Measurements from ENCODE around the gene PRKCA.
"Not testable (repeated sequence)": the region's sequence is repeated elsewhere in the genome, so short reads cannot be mapped to it uniquely, and the experiment has no call there.

Gene PRKCA

DNA sequence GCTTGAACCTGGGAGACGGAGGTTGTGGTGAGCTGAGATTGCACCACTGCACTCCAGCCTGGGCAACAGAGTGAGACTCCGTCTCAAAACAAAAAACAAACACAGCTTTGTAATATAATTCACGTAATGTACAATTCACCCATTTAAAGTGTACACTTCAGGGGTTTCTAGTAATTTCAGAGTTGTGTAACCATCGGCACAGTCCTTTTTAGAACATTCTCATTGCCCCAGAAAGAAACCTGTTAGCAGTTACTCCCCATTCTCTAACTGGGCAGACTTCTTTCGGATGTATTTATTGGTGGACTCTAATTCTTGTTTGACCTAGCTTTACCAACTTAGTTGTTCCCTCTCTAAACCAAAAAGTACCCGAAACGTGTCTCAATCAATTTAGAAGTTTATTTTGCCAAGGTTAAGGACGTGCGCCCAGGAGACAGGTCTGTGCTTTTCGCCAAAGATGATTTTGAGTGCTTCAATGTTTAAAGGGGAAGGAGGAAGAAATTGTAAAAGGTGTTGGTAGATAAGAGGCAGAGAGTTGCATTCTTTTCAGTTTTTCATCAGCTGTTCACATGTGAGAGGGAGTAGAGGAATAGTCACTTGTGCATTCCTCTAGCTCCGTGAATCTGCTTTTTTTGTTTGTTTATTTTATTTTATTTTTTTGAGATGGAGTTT lies 175.3 kb downstream of the PRKCA start:
- H3K36me3 ChIP-seq (ENCODE audit: insufficient read depth, low read length) = no peaks in the 10 kb centered on the region
- TF ChIP-seq EZH2 (IDR thresholded peaks at IDR 0.05) (no peak), POLR2AphosphoS5 (IDR thresholded peaks at IDR 0.05; ENCODE audit: borderline replicate concordance, low read depth, low read length) (no peak), FOXP2 (optimal IDR thresholded peaks at IDR 0.05; ENCODE audit: control extremely low read depth, extremely low read length, insufficient read depth) (no peak)
- H3K9ac ChIP-seq (ENCODE audit: insufficient read length) = no peak overlapping the region
- H3K9me3 ChIP-seq (ENCODE audit: low read depth, low read length) = no peaks in the 10 kb centered on the region
- H3K4me3 ChIP-seq = no peak overlapping the region
- no peak for DNase-seq (ENCODE audit: low read depth, low spot score)
- no peak overlapping the region for H3K27ac ChIP-seq

DNA sequence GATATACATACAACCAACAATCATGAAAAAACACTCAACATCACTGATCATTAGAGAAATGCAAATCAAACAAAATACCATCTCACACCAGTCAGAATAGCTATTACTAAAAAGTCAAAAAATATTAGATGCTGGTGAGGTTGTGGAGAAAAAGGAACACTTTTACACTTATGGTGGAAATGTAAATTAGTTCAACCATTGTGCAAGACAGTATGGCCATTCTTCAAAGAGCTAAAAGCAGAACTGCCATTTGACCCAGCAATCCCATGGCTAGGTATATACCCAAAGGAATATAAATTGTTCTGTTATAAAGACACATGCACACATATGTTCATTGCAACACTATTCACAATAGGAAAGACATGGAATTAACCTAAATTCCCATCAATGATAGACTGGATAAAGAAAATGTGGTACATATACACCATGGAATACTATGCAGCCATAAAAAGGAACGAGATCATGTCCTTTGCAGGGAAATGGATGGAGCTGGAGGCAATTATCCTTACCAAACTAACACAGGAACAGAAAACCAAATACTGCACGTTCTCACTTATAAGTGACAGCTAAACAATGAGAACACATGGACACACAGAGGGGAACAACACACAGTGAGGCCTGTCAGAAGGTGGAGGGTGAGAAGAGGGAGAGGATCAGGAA lies 176.9 kb downstream of the PRKCA start:
- not testable (repeated sequence) for H3K36me3 ChIP-seq (ENCODE audit: insufficient read depth, low read length); H3K27ac ChIP-seq; H3K9me3 ChIP-seq (ENCODE audit: low read depth, low read length); DNase-seq (ENCODE audit: low read depth, low spot score); H3K9ac ChIP-seq (ENCODE audit: insufficient read length); H3K4me3 ChIP-seq

DNA sequence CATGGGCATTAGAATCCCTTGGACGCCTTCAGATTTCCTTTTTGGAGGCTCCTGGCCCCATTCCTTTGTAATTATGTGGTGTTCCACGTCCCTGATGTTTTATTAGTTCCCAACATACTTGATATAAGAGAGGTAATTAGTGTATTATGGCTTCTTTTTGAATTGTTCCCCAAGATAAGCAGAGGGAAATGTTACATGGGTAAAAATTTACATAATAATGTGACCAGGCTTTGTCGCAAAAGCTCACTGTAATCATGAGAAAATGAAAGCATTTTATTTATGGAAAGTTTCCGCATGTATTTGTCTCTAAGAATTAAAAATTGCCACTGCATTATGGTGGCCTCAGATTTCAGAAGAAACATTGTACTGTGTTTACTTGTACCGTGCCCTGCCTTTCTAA lies 177.8 kb downstream of the PRKCA start:
- no peak for TF ChIP-seq FOXP2 (optimal IDR thresholded peaks at IDR 0.05; ENCODE audit: control extremely low read depth, extremely low read length, insufficient read depth)
- TF ChIP-seq EZH2 (IDR thresholded peaks at IDR 0.05) = no peak
- no peak for TF ChIP-seq POLR2AphosphoS5 (IDR thresholded peaks at IDR 0.05; ENCODE audit: borderline replicate concordance, low read depth, low read length)
- Histone ChIP-seq H3K9ac (ENCODE audit: insufficient read length) (no peak overlapping the region), H3K36me3 (ENCODE audit: insufficient read depth, low read length) (no peaks in the 10 kb centered on the region), H3K27ac (peak overlapping the region; percentile 34; the same call in 1 of the 2 replicates), H3K4me3 (peak overlapping the region; percentile 15), H3K9me3 (ENCODE audit: low read depth, low read length) (no peaks in the 10 kb centered on the region)
- no peak for DNase-seq (ENCODE audit: low read depth, low spot score)

DNA sequence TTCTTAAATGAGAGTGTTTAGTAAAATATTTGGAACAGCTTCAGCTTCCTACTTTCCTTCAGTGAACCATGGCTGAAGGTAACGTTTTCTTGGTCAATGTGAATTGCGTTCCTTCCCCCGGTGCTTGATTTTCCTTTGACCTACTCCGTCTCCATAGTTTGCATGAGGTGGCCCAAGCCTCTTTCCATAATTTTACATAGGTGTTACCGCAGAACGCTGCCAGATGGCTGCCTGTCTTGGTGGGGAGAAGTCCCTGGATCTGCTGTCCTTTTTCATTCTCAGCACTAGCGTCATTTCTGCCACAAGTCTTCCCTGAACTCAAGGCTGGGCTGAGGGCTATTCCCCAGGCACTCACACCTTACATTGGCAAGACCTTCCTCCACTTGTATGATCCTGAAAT lies 178.4 kb downstream of the PRKCA start:
- no peak overlapping the region; the same call in 1 of the 2 replicates for H3K27ac ChIP-seq
- DNase-seq (ENCODE audit: low read depth, low spot score) = no peak
- H3K9ac ChIP-seq (ENCODE audit: insufficient read length) = no peak overlapping the region
- H3K36me3 ChIP-seq (ENCODE audit: insufficient read depth, low read length) = no peaks in the 10 kb centered on the region
- no peak overlapping the region for H3K4me3 ChIP-seq
- no peak for TF ChIP-seq FOXP2 (optimal IDR thresholded peaks at IDR 0.05; ENCODE audit: control extremely low read depth, extremely low read length, insufficient read depth)
- TF ChIP-seq EZH2 (IDR thresholded peaks at IDR 0.05) = no peak
- TF ChIP-seq POLR2AphosphoS5 (IDR thresholded peaks at IDR 0.05; ENCODE audit: borderline replicate concordance, low read depth, low read length) = no peak
- H3K9me3 ChIP-seq (ENCODE audit: low read depth, low read length) = no peaks in the 10 kb centered on the region

DNA sequence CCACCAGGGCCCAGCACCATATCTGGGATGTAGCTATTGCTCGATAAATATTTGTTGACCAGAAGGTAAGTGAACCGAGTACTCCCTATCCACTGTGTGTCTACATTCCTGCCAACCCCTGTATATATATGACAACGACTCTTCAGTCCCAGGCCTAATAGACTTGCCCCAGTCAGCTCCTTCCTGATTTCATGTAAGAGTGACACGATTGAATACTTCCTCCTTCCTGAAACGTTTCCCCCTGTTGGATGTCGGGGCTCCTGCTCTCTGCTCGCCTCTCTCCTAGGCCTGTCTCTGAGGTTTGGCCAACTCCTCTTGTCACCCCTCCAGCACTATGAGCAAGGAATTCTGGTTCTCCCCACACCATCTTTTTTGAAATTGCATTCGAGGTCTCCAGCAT lies 178.9 kb downstream of the PRKCA start:
- Histone ChIP-seq H3K9ac (ENCODE audit: insufficient read length) (no peak overlapping the region), H3K27ac (no peak overlapping the region), H3K9me3 (ENCODE audit: low read depth, low read length) (no peaks in the 10 kb centered on the region), H3K36me3 (ENCODE audit: insufficient read depth, low read length) (no peaks in the 10 kb centered on the region), H3K4me3 (no peak overlapping the region)
- no peak for DNase-seq (ENCODE audit: low read depth, low spot score)
- TF ChIP-seq EZH2 (IDR thresholded peaks at IDR 0.05) = no peak
- TF ChIP-seq POLR2AphosphoS5 (IDR thresholded peaks at IDR 0.05; ENCODE audit: borderline replicate concordance, low read depth, low read length) = no peak
- no peak for TF ChIP-seq FOXP2 (optimal IDR thresholded peaks at IDR 0.05; ENCODE audit: control extremely low read depth, extremely low read length, insufficient read depth)

DNA sequence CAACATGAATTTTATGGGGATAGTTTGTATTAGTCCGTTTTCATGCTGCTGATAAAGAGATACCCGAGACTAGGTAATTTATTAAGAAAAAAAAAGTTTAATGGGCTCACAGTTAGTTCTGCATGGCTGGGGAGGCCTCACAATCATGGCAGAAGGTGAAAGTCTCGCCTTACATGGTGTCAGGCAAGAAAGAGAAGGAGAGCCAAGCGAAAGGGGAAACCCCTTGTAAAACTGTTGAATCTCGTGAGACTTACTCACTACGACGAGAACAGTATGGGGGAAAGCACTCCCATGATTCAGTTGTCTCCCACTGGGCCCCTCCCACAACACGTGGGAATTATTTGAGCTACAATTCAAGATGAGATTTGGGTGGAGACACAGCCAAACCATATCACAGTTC lies 181.5 kb downstream of the PRKCA start:
- no peak for DNase-seq (ENCODE audit: low read depth, low spot score)
- Histone ChIP-seq H3K27ac (no peak overlapping the region), H3K9ac (ENCODE audit: insufficient read length) (no peak overlapping the region), H3K36me3 (ENCODE audit: insufficient read depth, low read length) (no peaks in the 10 kb centered on the region), H3K9me3 (ENCODE audit: low read depth, low read length) (no peaks in the 10 kb centered on the region), H3K4me3 (no peak overlapping the region)
- TF ChIP-seq EZH2 (IDR thresholded peaks at IDR 0.05) = no peak
- no peak for TF ChIP-seq FOXP2 (optimal IDR thresholded peaks at IDR 0.05; ENCODE audit: control extremely low read depth, extremely low read length, insufficient read depth)
- no peak for TF ChIP-seq POLR2AphosphoS5 (IDR thresholded peaks at IDR 0.05; ENCODE audit: borderline replicate concordance, low read depth, low read length)

DNA sequence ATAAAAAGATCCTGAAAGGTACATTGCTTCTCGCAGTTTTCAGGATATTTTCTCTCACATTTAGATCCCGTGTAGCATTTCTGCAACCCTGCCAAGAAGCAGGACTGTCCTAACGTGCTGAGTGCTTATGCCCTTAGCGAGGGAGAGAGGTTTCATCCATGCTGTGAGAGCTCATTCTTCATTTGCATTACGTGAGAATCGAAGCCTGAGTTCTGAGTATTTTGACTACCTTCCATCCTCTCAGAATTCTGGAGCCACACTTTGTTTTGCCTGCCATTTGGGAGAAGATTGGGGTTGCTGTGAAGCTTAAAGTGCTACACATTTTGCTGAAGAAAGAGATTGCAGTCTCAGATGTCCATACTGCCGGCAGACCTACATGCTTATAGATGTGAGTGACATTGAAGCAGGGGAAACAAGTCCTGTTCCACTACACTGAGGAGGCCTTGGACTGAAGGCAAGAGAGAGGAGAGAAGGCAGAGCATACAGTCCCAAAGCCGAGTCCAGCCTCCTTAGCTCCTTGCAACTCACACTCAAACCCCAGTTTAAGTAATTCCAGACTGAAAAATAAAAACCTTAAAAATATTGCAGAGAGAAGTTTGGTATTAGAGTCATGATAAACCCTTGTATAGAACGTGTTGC lies 183.0 kb downstream of the PRKCA start:
- Histone ChIP-seq H3K9ac (ENCODE audit: insufficient read length) (no peak overlapping the region), H3K36me3 (ENCODE audit: insufficient read depth, low read length) (no peaks in the 10 kb centered on the region), H3K4me3 (no peak overlapping the region), H3K27ac (no peak overlapping the region), H3K9me3 (ENCODE audit: low read depth, low read length) (no peaks in the 10 kb centered on the region)
- TF ChIP-seq EZH2 (IDR thresholded peaks at IDR 0.05) (no peak), FOXP2 (optimal IDR thresholded peaks at IDR 0.05; ENCODE audit: control extremely low read depth, extremely low read length, insufficient read depth) (no peak), POLR2AphosphoS5 (IDR thresholded peaks at IDR 0.05; ENCODE audit: borderline replicate concordance, low read depth, low read length) (no peak)
- no peak for DNase-seq (ENCODE audit: low read depth, low spot score)

DNA sequence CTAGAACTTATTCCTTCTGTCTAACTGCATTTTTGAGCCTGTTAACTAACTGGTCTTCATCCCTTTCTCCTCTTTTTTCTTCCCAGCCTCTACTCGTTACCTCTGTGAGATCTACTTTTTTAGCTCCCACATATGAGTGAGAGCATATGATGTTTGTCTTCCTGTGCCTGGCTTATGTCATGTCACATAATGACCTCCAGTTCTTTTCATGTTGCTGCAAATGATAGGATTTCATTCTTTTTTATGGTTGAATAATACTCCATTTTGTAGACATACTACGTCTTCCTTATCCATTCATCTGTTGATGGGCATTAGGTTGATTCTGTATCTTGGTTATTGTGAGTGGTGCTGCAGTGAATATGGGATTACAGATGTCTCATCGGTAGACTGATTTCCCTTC lies 184.7 kb downstream of the PRKCA start:
- no peaks in the 10 kb centered on the region for H3K36me3 ChIP-seq (ENCODE audit: insufficient read depth, low read length)
- no peaks in the 10 kb centered on the region for H3K9me3 ChIP-seq (ENCODE audit: low read depth, low read length)
- H3K9ac ChIP-seq (ENCODE audit: insufficient read length) = no peak overlapping the region
- H3K27ac ChIP-seq = no peak overlapping the region
- no peak overlapping the region for H3K4me3 ChIP-seq
- TF ChIP-seq EZH2 (IDR thresholded peaks at IDR 0.05) (no peak), POLR2AphosphoS5 (IDR thresholded peaks at IDR 0.05; ENCODE audit: borderline replicate concordance, low read depth, low read length) (no peak), FOXP2 (optimal IDR thresholded peaks at IDR 0.05; ENCODE audit: control extremely low read depth, extremely low read length, insufficient read depth) (no peak)
- DNase-seq (ENCODE audit: low read depth, low spot score) = no peak

Measured in SK-N-MC (cell line).